HepG2 (cell line): ENCODE data around the gene NLRP11. TPM values are rescaled to one million over a fixed set of nuclear protein-coding genes. Genes with fewer than 3 reads are reported as not detected.

Experiments used
- ATAC-seq: fragments of 200-7000 bp; cut with Tn5 transposase; 3 replicates; pipeline ENCODE4 v1.9.1; 2020; ENCODE audit warnings: mild to moderate bottlenecking, moderate library complexity
- BruUV-seq: library from RNA; stranded (reverse); fragments of 400-500 nt; replicated peaks from 2 replicates; lab custom pipeline; 2021; lab: Mats Ljungman, UMichigan
- CTCF ChIA-PET: fragments of 300-600 bp; formaldehyde crosslinking; extraction: SDS; loops from one replicate; lab custom pipeline; 2021; ENCODE audit warnings: low total read pairs, inconsistent platforms, low intra/inter-chr PET ratio; lab: Yijun Ruan, JAX
- POLR2A ChIA-PET: fragments of 350-600 bp; sonication (Branson Sonifier 250); formaldehyde crosslinking; loops from one replicate; lab custom pipeline; 2020; ENCODE audit warnings: antibody characterized with exemption, inconsistent platforms; lab: Yijun Ruan, JAX
- DNase-seq: peaks from one replicate; pipeline ENCODE4 v3.0.0-alpha.2; 2015; ENCODE audit warnings: low spot score
- FAIRE-seq: peaks from 3 replicates; lab custom pipeline; 2011; peaks lifted over from hg19 to GRCh38; lab: Jason Lieb, UNC
- H2AFZ ChIP-seq: one replicate; pipeline ENCODE4 v1.6.1; 2011; ENCODE audit warnings: low read length, inconsistent platforms
- H3K27ac ChIP-seq: fragments of 300-600 bp; 3 replicates; pipeline ENCODE4 v1.8.0; 2011; ENCODE audit warnings: mixed run types, mild to moderate bottlenecking, mixed read lengths, low read length, inconsistent platforms; ENCODE audit not compliant: insufficient read depth; ENCODE audit errors: extremely low read length
- H3K27me3 ChIP-seq, 2 experiments: fragments of 200-600 bp in 1 of 2; 2 replicates in 1 of 2; 3 replicates in 1 of 2; pipeline versions ENCODE4 v1.6.0 to v1.8.0; 2011; ENCODE audit warnings: low read length in 2 of 2, mild to moderate bottlenecking in 2 of 2, moderate library complexity in 2 of 2, inconsistent platforms in 1 of 2; ENCODE audit not compliant: insufficient read depth in 2 of 2, control insufficient read depth in 1 of 2
- H3K36me3 ChIP-seq, 2 experiments: fragments of 200-600 bp in 1 of 2; replicated peaks in 1 of 2; 2 replicates in 1 of 2; 3 replicates in 1 of 2; pipeline versions ENCODE4 v1.5.1 to v1.8.0; 2011; ENCODE audit warnings: low read length in 2 of 2, inconsistent platforms in 1 of 2; ENCODE audit not compliant: insufficient read depth in 2 of 2, control insufficient read depth in 1 of 2
- H3K4me1 ChIP-seq: 2 replicates; pipeline ENCODE4 v1.5.1; 2012; ENCODE audit warnings: low read length, inconsistent platforms; ENCODE audit not compliant: insufficient read depth
- H3K4me2 ChIP-seq: 2 replicates; pipeline ENCODE4 v1.6.0; 2011; ENCODE audit warnings: low read depth, low read length, inconsistent platforms
- H3K4me3 ChIP-seq, 3 experiments: fragments of 200-600 bp in 1 of 3; sonication (generic), shearing (Covaris generic) in 1 of 3; replicated peaks in 1 of 3; 2 replicates each; pipeline ENCODE4 v1.5.1; 2011 to 2016; ENCODE audit warnings: low read length in 3 of 3, inconsistent platforms in 2 of 3, low read depth in 2 of 3, mild to moderate bottlenecking in 2 of 3, control low read depth in 1 of 3, mixed read lengths in 1 of 3; ENCODE audit not compliant: insufficient read depth in 1 of 3
- H3K79me2 ChIP-seq: one replicate; pipeline ENCODE4 v1.6.1; 2011; ENCODE audit warnings: low read length, inconsistent platforms; ENCODE audit not compliant: insufficient read depth
- H3K9ac ChIP-seq: 2 replicates; pipeline ENCODE4 v1.6.0; 2011; ENCODE audit warnings: mild to moderate bottlenecking, low read depth, low read length, inconsistent platforms; ENCODE audit not compliant: insufficient read depth
- H3K9me3 ChIP-seq: 2 replicates; pipeline ENCODE4 v1.5.1; 2012; ENCODE audit warnings: mild to moderate bottlenecking, low read length
- H4K20me1 ChIP-seq: 2 replicates; pipeline ENCODE4 v1.6.0; 2011; ENCODE audit warnings: inconsistent platforms, mild to moderate bottlenecking, low read length, moderate library complexity; ENCODE audit not compliant: insufficient read depth
- AGO2 ChIP-seq: fragments of 200-400 bp; formaldehyde crosslinking; optimal IDR thresholded peaks from 2 replicates; pipeline ENCODE3; 2017; ENCODE audit warnings: mild to moderate bottlenecking, low read depth, low read length, moderate library complexity
- ATM ChIP-seq: fragments of 450-650 bp; IDR thresholded peaks from 2 replicates; pipeline ENCODE4 v1.7.1; 2017; ENCODE audit warnings: mild to moderate bottlenecking, borderline replicate concordance
- CCAR2 ChIP-seq: fragments of 200-400 bp; formaldehyde crosslinking; optimal IDR thresholded peaks from 2 replicates; pipeline ENCODE3; 2018; ENCODE audit warnings: low read depth, mild to moderate bottlenecking, low read length, moderate library complexity
- CEBPB ChIP-seq: IDR thresholded peaks from 2 replicates; pipeline ENCODE4 v1.6.1; 2011; ENCODE audit warnings: low read depth, low read length, improper control_type of control experiment, borderline replicate concordance
- EEA1 ChIP-seq: sonication (generic); formaldehyde crosslinking; IDR thresholded peaks from 2 replicates; pipeline ENCODE4 v1.5.1; 2020; ENCODE audit warnings: mild to moderate bottlenecking, missing genetic modification reagents, borderline replicate concordance
- IRX3 ChIP-seq: sonication (generic); formaldehyde crosslinking; IDR thresholded peaks from 2 replicates; pipeline ENCODE4 v1.8.1; 2023; ENCODE audit warnings: mild to moderate bottlenecking, low read depth, missing genetic modification reagents, borderline replicate concordance
- JUN ChIP-seq: sonication (generic); formaldehyde crosslinking; IDR thresholded peaks from 2 replicates; pipeline ENCODE4 v1.4.0; 2020; ENCODE audit warnings: mild to moderate bottlenecking, missing genetic modification reagents
- MAZ ChIP-seq, 2 experiments: sonication (generic) in 1 of 2; formaldehyde crosslinking in 1 of 2; IDR thresholded peaks; 2 replicates each; pipeline versions ENCODE4 v1.5.0 to v1.6.1; 2012 to 2020; ENCODE audit warnings: low read depth in 2 of 2, mild to moderate bottlenecking in 2 of 2, borderline replicate concordance in 1 of 2, improper control_type of control experiment in 1 of 2, low read length in 1 of 2, missing genetic modification reagents in 1 of 2, moderate library complexity in 1 of 2
- MIER2 ChIP-seq: IDR thresholded peaks from 2 replicates; pipeline ENCODE4 v1.6.1; 2016; ENCODE audit warnings: missing biosample characterization, missing genetic modification reagents
- MTA3 ChIP-seq: sonication (generic); formaldehyde crosslinking; IDR thresholded peaks from 2 replicates; pipeline ENCODE4 v1.4.0; 2020; ENCODE audit warnings: missing genetic modification reagents
- NFRKB ChIP-seq: fragments of 450-650 bp; IDR thresholded peaks from 2 replicates; pipeline ENCODE4 v1.6.1; 2017
- SMYD3 ChIP-seq: sonication (generic); formaldehyde crosslinking; IDR thresholded peaks from 2 replicates; pipeline ENCODE4 v1.8.1; 2023; ENCODE audit warnings: mild to moderate bottlenecking, missing genetic modification reagents
- TCF7L2 ChIP-seq: IDR thresholded peaks from 2 replicates; pipeline ENCODE4 v1.6.1; 2011; ENCODE audit warnings: mild to moderate bottlenecking, low read depth, low read length, moderate library complexity
- ZBTB8A ChIP-seq: sonication (generic); formaldehyde crosslinking; IDR thresholded peaks from 2 replicates; pipeline ENCODE4 v1.4.0; 2020; ENCODE audit warnings: mild to moderate bottlenecking, low read depth, missing genetic modification reagents, borderline replicate concordance
- ZNF207 ChIP-seq: fragments of 450-650 bp; IDR thresholded peaks from 2 replicates; pipeline ENCODE4 v1.6.1; 2016; ENCODE audit warnings: antibody characterized with exemption, borderline replicate concordance
- ZNF263 ChIP-seq: sonication (generic); formaldehyde crosslinking; IDR thresholded peaks from 2 replicates; pipeline ENCODE4 v1.4.0; 2020; ENCODE audit warnings: missing genetic modification reagents
- ZNF672 ChIP-seq: sonication (generic); formaldehyde crosslinking; IDR thresholded peaks from 2 replicates; pipeline ENCODE4 v1.8.1; 2022; ENCODE audit warnings: missing genetic modification reagents
- ZNF782 ChIP-seq: sonication (generic); formaldehyde crosslinking; IDR thresholded peaks from 2 replicates; pipeline ENCODE4 v1.4.0; 2020; ENCODE audit warnings: missing genetic modification reagents, mild to moderate bottlenecking, borderline replicate concordance
- WGBS: methylation state at CpG from one replicate; pipeline ENCODE4 v1.1.6; 2017; ENCODE audit warnings: low lambda C conversion rate; 5-methylcytosine and 5-hydroxymethylcytosine counted together
- in situ Hi-C: cut with HindIII; loops from 2 replicates; pipeline ENCODE4 v1.10.0; 2017; ENCODE audit warnings: low pct_unique_long_range_greater_than_20kb; ENCODE audit not compliant: extremely low pct_ligation_motif_present
- intact Hi-C: fragments of 100-400 bp; cut with micrococcal nuclease; formaldehyde crosslinking; loops from one replicate; pipeline ENCODE4 v1.10.0; 2022; ENCODE audit not compliant: unreplicated experiment
- polyA plus RNA-seq, 8 experiments: library from polyadenylated mRNA; depleted of rRNA in 3 of 8; stranded (reverse) in 7 of 8; unstranded in 1 of 8; fragments of >200 nt; fragmentation: Illumina TruSeq in 4 of 8; extraction: Trizol in 4 of 8; gene quantifications; 2 replicates each; pipeline versions ENCODE4 v1.2.1 to v1.2.3, GENCODE V29; 2011 to 2016; ENCODE audit warnings: low read depth in 4 of 8, missing spikeins in 1 of 8, mixed read lengths in 1 of 8; ENCODE audit not compliant: insufficient read depth in 1 of 8
- total RNA-seq, 5 experiments: library from RNA; depleted of rRNA; stranded (reverse); fragments of >200 nt; fragmentation: Illumina TruSeq; extraction: Trizol; gene quantifications; 2 replicates each; pipeline ENCODE4 v1.2.3, GENCODE V29; 2016; ENCODE audit warnings: low read depth in 1 of 5
- TF ChIP-seq, protein P1 (sequence below): sonication (generic); formaldehyde crosslinking; IDR thresholded peaks from 2 replicates; pipeline ENCODE4 v1.4.0; 2020; ENCODE audit warnings: missing genetic modification reagents
- TF ChIP-seq, protein P2 (sequence below): sonication (generic); formaldehyde crosslinking; IDR thresholded peaks from 2 replicates; pipeline ENCODE4 v1.4.0; 2020; ENCODE audit warnings: missing genetic modification reagents

Gene NLRP11
- total and polyA plus RNA-seq, 2 of the 13 experiments (the other 11 are each of a cell fraction or from before 2014, with no cell fraction given) = 0.02 TPM; not detected in 1

DNA sequence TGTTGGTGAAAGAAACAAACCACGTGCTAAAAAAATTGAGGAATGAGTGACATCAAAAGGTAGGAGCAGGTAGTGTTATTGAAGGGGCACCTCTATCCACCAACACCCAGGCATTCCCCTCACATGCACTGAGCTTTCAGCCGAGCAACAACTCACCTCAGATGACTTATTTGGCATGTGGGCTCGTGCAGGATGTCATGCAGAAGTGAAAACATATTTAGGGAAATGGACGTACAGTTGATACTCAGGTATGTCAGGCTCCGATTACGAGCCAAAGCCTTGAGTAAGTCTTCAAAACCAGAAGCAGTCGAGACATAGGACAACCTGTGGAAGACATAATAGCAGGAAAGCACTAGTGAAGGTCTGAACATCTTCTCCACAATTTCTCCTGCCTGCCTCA lies 30.4 kb downstream of the NLRP11 start:
- in situ Hi-C loops (no loop called here), intact Hi-C loops (no loop called here)
- Histone ChIP-seq H3K4me2 (no peak overlapping the region), H3K4me1 (no peaks in the 10 kb centered on the region), H3K9me3 (no peaks in the 10 kb centered on the region), H3K9ac (no peak overlapping the region), H3K27ac (no peak overlapping the region), H3K79me2 (no peaks in the 10 kb centered on the region), H3K27me3 (peaks cover 0 to 11% of the 10 kb centered on the region in 2 experiments; a peak in 1 of 5 replicates), H3K36me3 (no peaks in the 10 kb centered on the region), H2AFZ (no peak overlapping the region), H3K4me3 (no peak overlapping the region), H4K20me1 (no peaks in the 10 kb centered on the region)
- ChIA-PET POLR2A (no interaction called here), CTCF (no interaction called here)
- no peak for ATAC-seq
- BruUV-seq = no TSS peak
- 21% methylated on average over 7 of the region's 7 CpGs for WGBS
- no peak for TF ChIP-seq CCAR2
- TF ChIP-seq ZBTB8A (CRISPR knock-in tag) = no peak
- TF ChIP-seq EEA1 = no peak
- no peak for DNase-seq
- no peak for FAIRE-seq

DNA sequence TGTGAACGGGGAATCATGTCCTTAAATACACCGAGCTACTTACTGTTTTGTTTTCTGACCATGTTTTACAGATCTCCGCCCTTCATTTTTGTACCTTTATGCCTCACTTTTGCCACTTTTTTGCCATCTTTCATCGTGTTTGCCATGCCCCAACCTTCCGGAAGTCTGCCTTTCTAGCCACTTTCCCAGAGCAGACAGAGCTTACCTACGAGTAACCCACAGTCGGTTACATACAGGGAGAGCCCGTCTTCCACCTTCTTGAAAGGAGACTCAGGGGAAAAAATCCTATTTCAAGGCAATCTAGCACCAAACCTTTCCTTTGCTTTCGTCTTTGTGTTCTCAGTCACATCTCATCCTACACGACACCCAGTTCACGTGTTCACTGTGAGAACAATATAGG lies 36.8 kb downstream of the NLRP11 start:
- DNase-seq (no peak), FAIRE-seq (no peak), ATAC-seq (no peak)
- H3K4me3 ChIP-seq = no peak overlapping the region
- intact Hi-C loops = no loop called here
- no peak overlapping the region for H3K9ac ChIP-seq
- ChIA-PET POLR2A (no interaction called here), CTCF (no interaction called here)
- no TSS peak for BruUV-seq
- no peaks in the 10 kb centered on the region for H3K79me2 ChIP-seq
- WGBS = 64% methylated on average over 11 of the region's 11 CpGs
- no peaks in the 10 kb centered on the region for H3K36me3 ChIP-seq
- no peaks in the 10 kb centered on the region for H3K9me3 ChIP-seq
- in situ Hi-C loops = no loop called here
- no peak overlapping the region for H3K4me2 ChIP-seq
- no peak overlapping the region for H2AFZ ChIP-seq
- no peak overlapping the region for H3K27ac ChIP-seq
- H3K27me3 ChIP-seq = peaks cover 1 to 15% of the 10 kb centered on the region in 2 experiments; a peak in 3 of 5 replicates
- no peaks in the 10 kb centered on the region for H3K4me1 ChIP-seq
- H4K20me1 ChIP-seq = no peaks in the 10 kb centered on the region
- TF ChIP-seq ZNF782 (no peak), ATM (no peak), MIER2 (CRISPR knock-in tag) (no peak), MTA3 (no peak), JUN (CRISPR knock-in tag) (no peak), SMYD3 (CRISPR knock-in tag) (no peak), AGO2 (no peak), CEBPB (no peak), MAZ (IDR thresholded peaks at IDR 0.05; ENCODE audit: borderline replicate concordance, low read depth, low read length) (no peak), MAZ (CRISPR knock-in tag; IDR thresholded peaks at IDR 0.05; ENCODE audit: low read depth) (no peak), IRX3 (no peak), ZNF672 (CRISPR knock-in tag) (no peak), ZNF263 (CRISPR knock-in tag) (no peak), ZNF207 (no peak), TCF7L2 (no peak), NFRKB (no peak)
- TF ChIP-seq, protein P1, sequence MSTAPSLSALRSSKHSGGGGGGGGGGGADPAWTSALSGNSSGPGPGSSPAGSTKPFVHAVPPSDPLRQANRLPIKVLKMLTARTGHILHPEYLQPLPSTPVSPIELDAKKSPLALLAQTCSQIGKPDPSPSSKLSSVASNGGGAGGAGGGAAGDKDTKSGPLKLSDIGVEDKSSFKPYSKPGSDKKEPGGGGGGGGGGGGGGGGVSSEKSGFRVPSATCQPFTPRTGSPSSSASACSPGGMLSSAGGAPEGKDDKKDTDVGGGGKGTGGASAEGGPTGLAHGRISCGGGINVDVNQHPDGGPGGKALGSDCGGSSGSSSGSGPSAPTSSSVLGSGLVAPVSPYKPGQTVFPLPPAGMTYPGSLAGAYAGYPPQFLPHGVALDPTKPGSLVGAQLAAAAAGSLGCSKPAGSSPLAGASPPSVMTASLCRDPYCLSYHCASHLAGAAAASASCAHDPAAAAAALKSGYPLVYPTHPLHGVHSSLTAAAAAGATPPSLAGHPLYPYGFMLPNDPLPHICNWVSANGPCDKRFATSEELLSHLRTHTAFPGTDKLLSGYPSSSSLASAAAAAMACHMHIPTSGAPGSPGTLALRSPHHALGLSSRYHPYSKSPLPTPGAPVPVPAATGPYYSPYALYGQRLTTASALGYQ (CRISPR knock-in tag) = no peak
- TF ChIP-seq, protein P2, sequence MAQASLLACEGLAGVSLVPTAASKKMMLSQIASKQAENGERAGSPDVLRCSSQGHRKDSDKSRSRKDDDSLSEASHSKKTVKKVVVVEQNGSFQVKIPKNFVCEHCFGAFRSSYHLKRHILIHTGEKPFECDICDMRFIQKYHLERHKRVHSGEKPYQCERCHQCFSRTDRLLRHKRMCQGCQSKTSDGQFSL (CRISPR knock-in tag) = no peak
